ENCODE data around the gene UBXN4.

Gene UBXN4

DNA sequence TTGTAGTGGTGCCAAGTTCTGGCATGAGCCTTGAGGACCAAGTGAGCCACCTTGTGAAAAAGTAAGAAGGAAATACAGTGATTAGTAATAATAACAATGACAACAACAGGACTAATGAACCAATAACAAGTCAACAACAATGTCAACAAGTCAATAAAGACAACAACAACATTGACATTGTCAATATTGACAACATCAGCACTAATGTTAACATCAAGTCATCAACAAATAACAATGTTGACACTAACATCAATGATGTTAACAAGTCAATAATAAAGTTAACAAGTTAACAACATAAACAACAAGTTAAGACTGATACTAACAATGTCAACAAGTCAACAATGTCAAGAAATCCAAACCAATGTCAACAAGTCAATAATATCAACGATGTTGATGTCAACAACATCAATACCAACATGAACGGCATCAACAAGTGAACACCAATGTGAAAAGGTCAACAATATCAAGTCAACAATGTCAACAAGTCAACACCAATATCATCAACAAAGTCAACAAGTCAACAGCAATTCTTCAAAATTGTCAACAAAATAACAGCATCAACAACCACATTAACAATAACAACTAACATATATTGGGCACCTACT, 71.4 kb downstream of the UBXN4 start:
- no peak for DNase-seq

DNA sequence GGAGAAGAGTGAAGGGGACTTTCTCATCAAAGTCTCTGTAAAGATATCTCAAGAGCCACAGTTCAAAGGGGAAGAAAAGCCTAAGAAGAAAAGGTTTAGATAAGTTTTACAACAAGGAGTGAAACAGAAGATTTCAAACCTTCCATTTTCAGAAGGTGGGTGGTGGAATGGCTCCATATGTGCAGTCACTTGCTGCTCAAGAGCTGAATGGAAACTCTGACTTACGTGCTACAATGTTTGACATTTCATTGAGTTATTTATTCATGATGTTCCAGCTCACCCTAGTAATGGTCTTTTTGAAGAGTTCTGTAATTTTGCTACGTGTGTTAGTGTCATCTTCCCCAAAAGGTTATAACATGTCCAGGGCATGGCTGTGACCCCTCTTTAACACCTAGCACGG, 73.6 kb downstream of the UBXN4 start:
- no peak for DNase-seq

DNA sequence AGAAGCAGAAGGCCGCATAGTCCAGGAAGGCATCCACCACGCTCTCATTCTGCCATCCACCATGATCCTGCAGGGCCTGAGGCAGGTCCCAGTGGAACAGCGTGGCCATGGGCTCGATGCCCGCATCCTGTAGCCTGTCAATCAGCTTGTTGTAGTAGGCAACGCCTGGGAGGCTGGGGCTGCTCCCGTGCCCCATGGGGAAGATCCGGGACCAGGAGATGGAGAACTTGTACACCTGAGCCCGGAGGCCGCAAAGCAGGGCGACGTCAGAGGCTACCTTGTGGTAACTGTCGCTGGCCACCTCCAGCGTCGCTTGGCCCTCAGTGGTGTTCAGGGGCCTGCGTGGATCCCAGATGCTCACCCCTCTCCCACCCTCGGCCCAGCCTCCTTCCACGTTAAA, 75.8 kb downstream of the UBXN4 start:
- DNase-seq: no peak

DNA sequence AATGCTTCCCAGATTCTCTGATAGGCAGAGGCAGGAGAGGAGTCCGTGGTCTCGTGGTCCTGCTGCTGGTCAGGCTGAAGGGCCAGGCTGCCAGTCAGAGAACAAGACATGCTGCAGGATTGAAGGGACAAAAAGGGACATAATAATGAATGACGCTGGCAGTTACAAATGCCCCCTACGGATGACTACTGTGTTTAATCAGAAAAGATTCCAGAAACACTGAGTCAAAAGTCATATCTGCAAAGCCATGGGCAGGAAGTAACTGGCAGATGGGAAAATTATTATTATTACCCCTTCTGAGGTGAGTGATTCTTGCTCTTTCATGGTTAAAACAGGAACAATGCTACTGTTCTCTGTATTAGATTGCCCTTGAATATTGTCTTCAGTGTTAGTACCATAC, 76.3 kb downstream of the UBXN4 start:
- no peak for DNase-seq

GRCh38 chr2:135818937-135819610, 77.4 kb downstream of the UBXN4 start:
- DNase-seq: peak; percentile 14

DNA sequence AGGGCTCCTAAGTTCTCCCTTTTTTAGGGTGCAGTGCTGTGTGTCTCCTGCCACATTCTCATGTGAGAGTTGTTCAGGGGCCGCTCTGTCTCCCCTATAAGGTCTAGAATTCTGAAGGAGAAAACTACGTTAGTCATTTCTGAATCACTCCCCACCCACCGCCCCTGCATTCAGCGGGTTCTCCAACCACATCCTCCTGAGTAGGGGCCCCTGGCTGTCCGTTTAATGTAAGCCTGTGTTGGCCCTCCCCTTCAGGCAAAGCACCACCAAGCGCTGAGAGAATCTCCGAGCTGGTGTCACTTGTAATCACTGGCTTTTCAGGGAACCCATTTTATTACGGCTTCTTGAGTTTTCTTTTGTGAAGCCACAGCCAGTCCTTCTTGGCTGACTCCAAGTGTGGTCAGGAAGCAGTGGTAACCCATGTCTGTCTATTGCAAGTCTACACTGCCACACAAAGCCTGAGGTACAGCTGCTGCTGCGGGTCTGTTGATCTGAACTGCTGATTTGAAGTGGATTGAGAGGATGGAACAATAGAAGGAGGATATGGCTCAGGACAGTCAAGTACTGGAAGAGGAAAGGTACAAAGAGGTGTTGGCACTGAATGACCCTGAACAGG, 78.5 kb downstream of the UBXN4 start:
- no peak for DNase-seq

DNA sequence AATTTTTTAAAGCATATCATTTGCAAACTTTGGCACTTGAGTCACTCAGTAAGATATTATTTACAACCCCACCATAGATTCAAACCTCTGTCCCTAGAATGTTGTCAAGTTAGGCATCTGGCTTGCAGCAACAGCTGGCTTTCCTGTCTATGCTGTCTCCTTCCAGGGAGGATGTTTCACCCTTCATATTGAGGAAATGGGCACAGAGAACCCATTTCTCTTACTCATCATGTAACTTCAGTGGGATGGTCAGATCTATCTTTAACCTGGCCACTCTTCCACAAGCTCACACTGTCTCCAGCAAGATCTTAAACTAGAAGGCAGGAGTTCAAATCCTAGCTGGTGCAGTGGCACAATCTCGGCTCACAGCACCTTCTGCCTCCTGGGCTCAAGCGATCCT, 79.5 kb downstream of the UBXN4 start:
- DNase-seq: no peak

DNA sequence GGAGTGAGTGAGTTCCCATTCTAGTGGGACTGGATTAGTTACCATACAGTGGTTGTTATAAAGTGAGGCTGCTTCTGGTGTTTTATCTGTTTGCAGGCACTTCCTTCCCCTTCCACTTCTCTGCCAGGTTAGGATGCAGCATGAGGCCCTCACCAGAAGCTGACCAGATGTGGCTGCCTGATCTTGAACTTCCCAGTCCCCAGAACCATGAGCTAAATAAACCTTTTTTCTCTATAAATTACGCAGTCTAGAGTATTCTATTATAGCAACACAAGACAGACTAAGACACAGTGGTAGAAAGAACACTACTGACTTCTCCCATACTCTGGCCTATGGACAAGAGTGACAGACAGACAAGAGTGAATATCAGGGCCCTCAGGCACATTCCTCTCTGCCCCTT, 81.2 kb downstream of the UBXN4 start:
- DNase-seq: no peak

DNA sequence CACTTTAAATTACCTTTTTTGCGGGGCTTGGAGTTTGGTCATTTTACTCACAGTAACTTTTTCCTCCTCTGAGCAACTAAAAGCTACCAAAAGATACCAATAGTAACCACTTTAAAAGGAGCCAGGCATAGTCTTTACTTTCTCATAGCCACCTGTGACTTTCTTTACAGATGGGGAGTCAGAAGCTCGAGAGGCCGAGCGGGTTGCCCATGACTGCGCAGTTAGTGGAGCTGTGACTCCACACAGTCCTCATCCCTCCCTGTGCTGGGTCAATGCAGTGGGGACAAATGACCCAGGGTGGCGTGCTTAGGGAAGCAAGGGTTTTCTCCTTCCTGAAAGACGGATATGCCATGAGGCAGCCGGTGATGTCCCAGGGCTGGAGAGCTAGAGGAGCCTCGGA, 83.5 kb downstream of the UBXN4 start:
- DNase-seq: no peak

DNA sequence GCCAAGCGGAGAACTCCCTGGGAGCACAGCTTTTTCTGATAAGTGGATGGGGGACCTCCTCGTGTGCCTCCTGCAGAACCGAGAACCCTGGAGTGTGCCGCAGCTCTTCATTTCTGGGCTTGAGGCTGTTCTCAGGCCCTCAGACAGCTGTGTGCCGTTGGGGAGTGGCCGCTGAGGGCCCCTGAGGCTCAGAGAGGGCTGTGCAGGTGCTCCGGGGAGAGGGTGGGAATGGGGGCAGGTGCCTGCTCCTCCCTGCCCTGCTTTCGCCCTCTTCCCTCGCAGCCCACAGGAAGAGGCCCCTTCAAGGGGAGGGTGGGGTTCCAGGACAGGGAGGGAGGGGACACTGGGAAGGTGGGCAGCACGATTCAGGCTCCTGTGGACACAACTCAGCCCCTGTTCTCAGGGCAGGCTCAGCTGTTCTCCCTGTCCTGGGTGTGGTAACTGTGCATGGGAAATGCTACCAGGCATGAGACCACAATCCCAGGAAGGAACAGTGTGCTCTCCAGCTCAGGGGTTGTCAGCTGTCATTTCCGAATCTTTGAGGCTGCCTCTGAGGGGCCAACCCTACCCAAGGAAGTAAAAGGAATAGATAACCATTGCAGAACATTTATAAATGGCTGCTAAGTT, 84.0 kb downstream of the UBXN4 start:
- no peak for DNase-seq

GRCh38 chr2:135826544-135826943, 84.9 kb downstream of the UBXN4 start:
- DNase-seq: no peak

DNA sequence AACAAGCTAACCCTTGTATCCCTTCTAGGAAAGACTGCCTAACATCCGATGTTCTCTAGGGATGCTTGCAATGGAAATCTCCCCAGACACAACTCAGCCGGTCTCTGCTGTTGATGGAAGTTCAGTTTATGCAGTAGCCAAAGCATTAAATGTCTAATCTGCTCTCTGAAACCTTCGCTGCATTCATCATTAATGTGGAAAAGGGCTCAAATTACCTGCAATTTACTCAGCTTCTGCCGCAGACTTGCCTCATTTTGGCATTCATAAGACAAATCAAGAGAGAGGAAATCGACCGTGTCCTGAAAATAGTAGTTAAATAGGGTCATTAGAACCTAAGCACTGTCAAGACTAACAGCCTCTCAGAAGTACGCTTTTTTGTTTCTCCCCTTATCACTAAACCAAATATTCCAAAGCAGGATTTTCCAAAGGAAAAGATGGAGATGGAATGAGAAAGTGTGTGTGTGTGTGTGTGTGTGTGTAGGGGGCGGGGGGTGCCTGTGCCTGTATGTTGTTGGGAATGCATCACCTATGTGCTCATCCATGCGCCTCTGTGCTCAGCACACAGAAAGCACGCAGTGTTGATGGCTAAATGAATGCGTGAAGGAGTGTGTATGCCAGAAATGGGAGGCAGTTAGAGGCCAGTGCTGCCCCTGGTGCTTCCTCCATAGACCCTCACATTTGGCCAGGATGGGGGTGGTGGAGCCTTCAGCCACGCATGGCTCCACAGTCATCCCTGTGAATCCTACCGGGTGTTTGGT, 87.9 kb downstream of the UBXN4 start:
- DNase-seq: peak; percentile 93

GRCh38 chr2:135831180-135831812, 89.6 kb downstream of the UBXN4 start:
- no peak for DNase-seq

- no peak for DNase-seq
Measured at GRCh38 chr2:135832891-135833290, 91.2 kb downstream of the UBXN4 start.
